Heart left ventricle (tissue), 16 donors: ENCODE data around the gene MOGAT3. TPM values are rescaled to one million over a fixed set of nuclear protein-coding genes. Genes with fewer than 3 reads are reported as not detected.
"Not testable (repeated sequence)": the region's sequence is repeated elsewhere in the genome, so short reads cannot be mapped to it uniquely, and the experiment has no call there.

ENCODE experiments used
- ATAC-seq, 4 donors: fragments of 200-7000 bp; cut with Tn5 transposase; one replicate each; pipeline ENCODE4 v1.9.1; 2020 to 2022; ENCODE audit warnings: moderate library complexity in 4 of 4, mild to moderate bottlenecking in 3 of 4, moderate number of reproducible peaks in 1 of 4
- DNase-seq, 5 donors: peaks; one replicate each; pipeline ENCODE4 v3.0.0-alpha.2; 2020
- H3K27ac ChIP-seq, 12 donors: fragments of 200-600 bp; sonication (generic) in 4 of 12; one replicate each; pipeline versions ENCODE4 v1.5.0 to v1.8.0; 2016 to 2022; ENCODE audit warnings: mild to moderate bottlenecking in 2 of 12
- H3K27me3 ChIP-seq, 9 donors: fragments of 200-600 bp; sonication (generic) in 2 of 9; one replicate each; pipeline versions ENCODE4 v1.5.1 to v1.8.0; 2016 to 2022; ENCODE audit warnings: mild to moderate bottlenecking in 3 of 9
- H3K36me3 ChIP-seq, 9 donors: fragments of 200-600 bp; sonication (generic) in 2 of 9; one replicate each; pipeline versions ENCODE4 v1.5.0 to v1.8.0; 2018 to 2022; ENCODE audit warnings: mild to moderate bottlenecking in 2 of 9
- H3K4me1 ChIP-seq, 12 donors: fragments of 200-600 bp; sonication (generic) in 4 of 12; one replicate each; pipeline versions ENCODE4 v1.5.0 to v1.8.0; 2016 to 2022; ENCODE audit warnings: mild to moderate bottlenecking in 3 of 12
- H3K4me3 ChIP-seq, 12 donors: fragments of 200-600 bp; sonication (generic) in 4 of 12; one replicate each; pipeline versions ENCODE4 v1.5.0 to v1.8.0; 2017 to 2022; ENCODE audit warnings: mild to moderate bottlenecking in 9 of 12, moderate library complexity in 4 of 12
- H3K9me3 ChIP-seq, 12 donors: fragments of 200-600 bp; sonication (generic) in 4 of 12; one replicate each; pipeline versions ENCODE4 v1.5.0 to v1.8.0; 2016 to 2022; ENCODE audit warnings: mild to moderate bottlenecking in 1 of 12
- POLR2A ChIP-seq, 2 donors: fragments of 450-650 bp; IDR thresholded peaks; one replicate each; pipeline ENCODE4 v1.6.1; 2017; ENCODE audit warnings: antibody characterized with exemption in 2 of 2, mild to moderate bottlenecking in 2 of 2, moderate library complexity in 2 of 2
- WGBS, 4 donors: extraction: QIAGEN DNeasy Blood & Tissue Kit in 2 of 4; methylation state at CpG; one replicate each; pipeline versions ENCODE4 v1.1.5 to v1.1.7; 2013 to 2018; 5-methylcytosine and 5-hydroxymethylcytosine counted together
- intact Hi-C, 10 donors: fragments of 100-400 bp; cut with DNase I; formaldehyde crosslinking; loops; one replicate each; pipeline versions ENCODE4 v1.11.1 to v1.14.2; 2022
- polyA plus RNA-seq, 2 donors: library from polyadenylated mRNA; stranded (reverse); fragments of 200-250 nt; gene quantifications; one replicate each; pipeline ENCODE4 v1.2.3, GENCODE V29; 2013
- total RNA-seq, 9 donors: library from RNA; depleted of rRNA in 2 of 9; stranded (reverse); fragments of >200 nt in 2 of 9; fragmentation: NEBNext Ultra II Directional in 3 of 9; extraction: Animal tissue kit (Norgen Biotek cat#: 25700) in 3 of 9; gene quantifications; one replicate each; pipeline versions ENCODE4 v1.1.0 to v1.2.4, GENCODE V29; 2016 to 2023
- TF ChIP-seq, protein P1 (sequence below), 12 donors: fragments of 200-600 bp; sonication (generic) in 4 of 12; IDR thresholded peaks; one replicate each; pipeline versions ENCODE4 v1.5.0 to v1.8.0; 2018 to 2022; ENCODE audit warnings: antibody characterized with exemption in 12 of 12, mild to moderate bottlenecking in 5 of 12
- donor health status: ischemic (EF 13 %, LVEDD 7.1; RV severe dilation, severe dysfunction).
- donor health status: healthy with polysubstance abuse.
- donor health status: DM: no; HTN: yes; CAD: no.
- donor health status: DM: no; HTN: no; CAD: no.
- donor health status: ischemic (EF 25% LVEDD 6.9; RV normal size, moderate dysfunction).
- donor health status: ischemic (EF 25% LVEDD 5.7; RV mildly dilated, moderate dysfunction).
- donor health status: healthy.
- donor health status: DM: yes; HTN: yes; CAD: no.
- donor health status: ischemic (EF 35%, LVEDD 5.7; RV mildly dilated, moderate dysfunction).
- donor health status: nonischemic (EF 11% LVEDD 7.7; RV severe dilation, severe dysfunction).
- donor health status: DM: yes; HTN: yes; CAD: no.
- donor health status: PGD.
- donor health status: ischemic (EF 29% LVEDD 5.4; RV normal size, mild dysfunction).
- donor health status: nonischemic (EF 23%, LVEDD 6.1; RV moderate dilation, normal function).

The MOGAT3 gene
- total and polyA plus RNA-seq, 11 donors, result not detected

DNA sequence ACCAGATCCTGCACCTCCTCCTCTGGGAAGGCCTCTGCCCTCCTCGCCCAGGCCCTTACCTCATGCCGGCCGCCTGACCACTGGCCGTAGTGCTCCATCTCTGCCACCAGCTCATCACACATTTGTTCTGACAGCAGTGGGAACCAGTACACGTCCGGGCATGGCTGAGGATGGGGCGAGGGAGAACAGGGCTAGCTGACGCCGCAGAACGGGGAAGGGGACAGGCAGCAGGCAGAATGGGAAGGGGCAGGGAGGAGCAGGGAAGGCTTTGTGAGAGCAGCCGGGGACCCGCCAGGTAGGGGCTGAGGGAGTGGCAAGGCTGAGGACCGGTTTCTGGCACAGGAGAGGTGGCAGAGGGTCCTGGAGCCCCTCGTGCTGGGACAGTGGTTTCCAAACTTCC lies 8.0 kb upstream of the MOGAT3 start:
- WGBS, 4 donors, result 92 to 98% (median 94%) methylated on average over 14 of the region's 14 CpGs
- peaks cover 0 to 80% (median 60%) of the 10 kb centered on the region in 9 donors for H3K36me3 ChIP-seq
- TF ChIP-seq, protein P1, sequence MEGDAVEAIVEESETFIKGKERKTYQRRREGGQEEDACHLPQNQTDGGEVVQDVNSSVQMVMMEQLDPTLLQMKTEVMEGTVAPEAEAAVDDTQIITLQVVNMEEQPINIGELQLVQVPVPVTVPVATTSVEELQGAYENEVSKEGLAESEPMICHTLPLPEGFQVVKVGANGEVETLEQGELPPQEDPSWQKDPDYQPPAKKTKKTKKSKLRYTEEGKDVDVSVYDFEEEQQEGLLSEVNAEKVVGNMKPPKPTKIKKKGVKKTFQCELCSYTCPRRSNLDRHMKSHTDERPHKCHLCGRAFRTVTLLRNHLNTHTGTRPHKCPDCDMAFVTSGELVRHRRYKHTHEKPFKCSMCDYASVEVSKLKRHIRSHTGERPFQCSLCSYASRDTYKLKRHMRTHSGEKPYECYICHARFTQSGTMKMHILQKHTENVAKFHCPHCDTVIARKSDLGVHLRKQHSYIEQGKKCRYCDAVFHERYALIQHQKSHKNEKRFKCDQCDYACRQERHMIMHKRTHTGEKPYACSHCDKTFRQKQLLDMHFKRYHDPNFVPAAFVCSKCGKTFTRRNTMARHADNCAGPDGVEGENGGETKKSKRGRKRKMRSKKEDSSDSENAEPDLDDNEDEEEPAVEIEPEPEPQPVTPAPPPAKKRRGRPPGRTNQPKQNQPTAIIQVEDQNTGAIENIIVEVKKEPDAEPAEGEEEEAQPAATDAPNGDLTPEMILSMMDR (IDR thresholded peaks at IDR 0.05), result no peak
- TF ChIP-seq POLR2A (IDR thresholded peaks at IDR 0.05), result no peak
- DNase-seq (no peak), ATAC-seq (no peak)
- intact Hi-C loops, result no loop called here
- H3K9me3 ChIP-seq, result no peaks in the 10 kb centered on the region
- no peak overlapping the region for H3K27ac ChIP-seq
- no peak overlapping the region for H3K4me3 ChIP-seq
- H3K4me1 ChIP-seq, result peaks cover 0 to 5% (median 0%) of the 10 kb centered on the region in 12 donors
- H3K27me3 ChIP-seq, result no peaks in the 10 kb centered on the region

DNA sequence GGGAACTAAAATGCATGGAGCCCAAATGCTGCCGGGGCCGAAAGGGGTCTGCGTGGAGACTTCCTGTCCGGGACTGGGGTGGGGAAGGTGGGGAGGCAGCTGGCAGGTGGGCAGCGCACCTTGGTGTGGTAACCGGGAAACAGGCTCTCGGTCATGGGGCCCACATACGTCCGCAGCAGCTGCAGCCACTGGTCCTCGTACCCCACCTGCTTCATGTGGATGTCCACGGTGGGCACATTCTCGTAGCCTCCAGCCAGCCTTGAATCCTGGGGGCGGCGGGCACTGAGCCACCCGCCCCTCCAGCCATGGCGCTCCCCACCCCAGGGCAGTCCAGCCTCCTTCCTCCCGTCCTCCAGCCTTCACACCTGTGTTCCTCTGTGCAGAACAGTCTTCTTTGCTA lies 6.6 kb upstream of the MOGAT3 start:
- TF ChIP-seq POLR2A (IDR thresholded peaks at IDR 0.05), result no peak
- TF ChIP-seq, protein P1 (IDR thresholded peaks at IDR 0.05), result no peak
- intact Hi-C loops, result no loop called here
- Histone ChIP-seq H3K27me3 (peaks cover 0 to 13% (median 7%) of the 10 kb centered on the region in 9 donors), H3K4me3 (no peak overlapping the region), H3K4me1 (peaks cover 0 to 5% (median 0%) of the 10 kb centered on the region in 12 donors), H3K36me3 (peaks cover 0 to 66% (median 46%) of the 10 kb centered on the region in 9 donors), H3K9me3 (no peaks in the 10 kb centered on the region), H3K27ac (no peak overlapping the region)
- DNase-seq (no peak), ATAC-seq (no peak)
- 90 to 94% (median 93%) methylated on average over 7 to 17 of the region's 17 CpGs for WGBS, 4 donors

DNA sequence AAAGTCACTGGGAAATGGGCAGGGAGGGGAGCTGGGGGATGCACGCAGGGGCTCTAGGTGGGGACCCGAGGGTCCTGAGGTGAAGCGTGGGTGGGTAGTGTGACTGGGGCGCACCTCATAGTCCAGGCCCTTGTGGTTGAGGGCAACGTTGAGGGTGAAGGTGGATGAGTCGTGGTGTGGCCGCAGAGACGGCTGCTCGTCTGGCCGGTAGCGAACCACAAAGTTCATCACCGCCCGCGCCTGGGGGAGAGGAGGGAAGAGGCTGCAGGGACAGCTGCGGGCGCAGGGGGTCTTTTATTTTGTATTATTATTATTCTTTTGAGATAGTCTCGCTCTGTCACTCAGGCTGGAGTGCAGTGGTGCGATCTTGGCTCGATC lies 5.8 kb upstream of the MOGAT3 start:
- no peak for TF ChIP-seq POLR2A (IDR thresholded peaks at IDR 0.05)
- TF ChIP-seq, protein P1 (IDR thresholded peaks at IDR 0.05), result no peak
- Histone ChIP-seq H3K9me3 (no peaks in the 10 kb centered on the region), H3K36me3 (peaks cover 0 to 58% (median 38%) of the 10 kb centered on the region in 9 donors), H3K4me3 (no peak overlapping the region), H3K27me3 (peaks cover 8 to 21% (median 15%) of the 10 kb centered on the region in 9 donors), H3K27ac (no peak overlapping the region), H3K4me1 (peaks cover 0 to 12% (median 6%) of the 10 kb centered on the region in 12 donors)
- intact Hi-C loops, result no loop called here
- ATAC-seq, result no peak
- no peak for DNase-seq
- WGBS, 4 donors, result 90 to 94% (median 92%) methylated on average over 19 of the region's 19 CpGs

DNA sequence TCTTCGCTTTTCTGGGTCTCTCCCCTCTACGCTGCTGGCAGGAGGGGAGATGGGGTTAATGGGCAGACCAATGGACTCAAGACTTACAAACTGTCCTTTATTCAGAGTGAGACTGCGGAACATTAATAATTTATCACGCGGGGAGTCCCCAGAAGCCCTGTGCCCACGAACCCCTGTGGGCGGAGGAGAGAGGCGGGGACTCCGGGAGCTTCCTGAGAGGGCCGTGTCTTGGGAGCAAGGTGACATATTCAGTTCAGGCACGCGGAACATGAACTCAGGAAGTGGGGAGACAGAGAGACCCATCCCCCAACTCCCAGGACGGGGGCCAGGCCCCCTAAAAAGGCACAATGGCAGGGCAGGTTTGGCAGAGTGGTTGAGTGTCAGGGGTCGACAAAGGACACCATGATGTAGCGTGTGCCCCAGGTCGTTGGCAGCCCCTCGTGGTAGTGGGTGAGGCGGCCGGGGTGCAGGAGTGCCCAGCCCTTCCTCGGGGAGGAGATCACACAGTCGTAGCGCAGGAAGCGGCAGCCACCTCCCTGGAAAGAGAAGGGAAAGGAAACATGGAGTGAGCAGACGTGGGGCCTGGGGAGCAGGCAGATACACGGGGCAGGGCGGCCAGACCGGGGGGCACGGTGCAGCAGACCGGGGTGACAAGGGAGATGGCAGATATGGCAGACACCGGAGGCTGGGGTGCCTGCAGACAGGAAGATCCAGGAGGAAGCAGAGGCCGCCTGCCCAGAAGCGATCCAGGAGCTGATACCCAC lies 5.2 kb upstream of the MOGAT3 start:
- peaks cover 13 to 27% (median 20%) of the 10 kb centered on the region in 9 donors for H3K27me3 ChIP-seq
- H3K9me3 ChIP-seq, result no peaks in the 10 kb centered on the region
- H3K36me3 ChIP-seq, result peaks cover 0 to 53% (median 33%) of the 10 kb centered on the region in 9 donors
- peaks cover 0 to 13% (median 8%) of the 10 kb centered on the region in 12 donors for H3K4me1 ChIP-seq
- DNase-seq (no peak), ATAC-seq (no peak)
- no peak overlapping the region for H3K27ac ChIP-seq
- TF ChIP-seq, protein P1 (IDR thresholded peaks at IDR 0.05), result no peak
- no peak for TF ChIP-seq POLR2A (IDR thresholded peaks at IDR 0.05)
- no peak overlapping the region for H3K4me3 ChIP-seq
- intact Hi-C loops, result no loop called here
- WGBS, 4 donors, result 82 to 86% (median 86%) methylated on average over 32 of the region's 32 CpGs

DNA sequence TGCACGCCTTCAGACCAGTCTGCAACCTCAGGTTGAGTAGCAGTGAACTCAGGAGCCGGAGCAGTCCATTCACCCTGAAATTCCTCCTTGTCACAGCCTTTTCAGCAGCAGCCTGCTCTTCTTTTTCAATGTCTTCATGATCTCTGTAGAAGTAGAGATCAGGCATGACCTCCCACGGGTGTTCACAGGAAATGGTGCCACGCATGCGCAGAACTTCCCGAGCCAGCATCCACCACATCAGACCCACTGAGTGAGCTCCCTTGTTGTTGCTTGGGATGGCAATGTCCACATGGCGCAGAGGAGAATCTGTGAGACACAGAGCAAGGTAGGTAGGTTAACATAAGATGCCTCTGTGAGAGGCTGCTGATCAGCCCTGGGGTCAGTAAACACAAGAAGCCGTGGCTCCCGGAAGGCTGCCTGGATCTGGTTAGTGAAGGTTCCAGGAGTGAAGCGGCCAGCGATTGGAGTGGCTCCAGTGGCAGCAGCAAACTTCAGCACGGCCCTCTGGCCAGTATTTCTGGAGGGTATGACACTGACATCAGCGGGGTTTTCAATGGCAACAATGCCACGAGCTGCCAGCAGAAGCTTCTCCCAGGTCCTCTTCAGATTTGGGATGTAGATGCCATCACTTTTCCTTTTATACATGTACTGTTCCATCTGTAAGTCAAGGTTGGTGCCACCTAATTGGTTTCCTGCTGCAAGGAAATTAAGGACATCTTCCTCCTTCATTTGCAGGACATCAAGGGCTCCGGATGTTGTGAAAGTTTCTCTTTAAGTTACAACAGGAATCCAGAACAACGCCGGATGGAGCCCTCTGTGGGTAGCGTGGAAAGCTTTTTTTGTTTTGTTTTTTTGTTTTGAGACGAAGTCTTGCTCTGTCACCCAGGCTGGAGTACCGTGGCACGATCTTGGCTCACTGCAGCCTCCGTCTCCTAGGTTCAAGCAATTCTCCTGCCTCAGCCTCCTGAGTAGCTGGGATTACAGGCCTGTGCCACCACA lies 3.2 kb upstream of the MOGAT3 start:
- intact Hi-C loops, result loop anchor here in 1 of 10 donors (5.0 kb wide), 1 partner anchor 73 kb away; no protein-coding TSS in a partner anchor
- H3K36me3 ChIP-seq, result peaks cover 0 to 32% (median 15%) of the 10 kb centered on the region in 9 donors
- not testable (repeated sequence) for H3K27ac ChIP-seq, H3K9me3 ChIP-seq, DNase-seq, ATAC-seq
- H3K27me3 ChIP-seq, result peaks cover 16 to 47% (median 32%) of the 10 kb centered on the region in 9 donors
- peaks cover 0 to 13% (median 8%) of the 10 kb centered on the region in 12 donors for H3K4me1 ChIP-seq
- WGBS, 4 donors, result 57 to 65% (median 60%) methylated on average over 22 of the region's 22 CpGs
- peak overlapping the region in 1 of 12 donors; percentile 8 for H3K4me3 ChIP-seq
